Progenitor cell of endocrine pancreas (in vitro differentiated cells): ENCODE data around the gene USP6NL. TPM values are rescaled to one million over a fixed set of nuclear protein-coding genes. Genes with fewer than 3 reads are reported as not detected.

Experiments
- DNase-seq: peaks from one replicate; pipeline ENCODE4 v3.0.0; 2021; ENCODE audit warnings: low spot score; ENCODE audit not compliant: unreplicated experiment
- H3K27ac Mint-ChIP-seq: 2 replicates; pipeline ENCODE4 v1.8.0; 2021; ENCODE audit warnings: mild to moderate bottlenecking, moderate library complexity, mixed read lengths
- H3K27me3 Mint-ChIP-seq: 2 replicates; pipeline ENCODE4 v1.8.0; 2021; ENCODE audit warnings: mixed read lengths
- H3K36me3 Mint-ChIP-seq: 2 replicates; pipeline ENCODE4 v1.8.0; 2022; ENCODE audit warnings: mixed read lengths; ENCODE audit not compliant: insufficient read depth
- H3K4me1 Mint-ChIP-seq: 2 replicates; pipeline ENCODE4 v1.8.0; 2021; ENCODE audit warnings: low read depth, mixed read lengths
- H3K4me3 Mint-ChIP-seq: 2 replicates; pipeline ENCODE4 v1.8.0; 2021; ENCODE audit warnings: low read depth, mild to moderate bottlenecking, moderate library complexity, mixed read lengths
- H3K9me3 Mint-ChIP-seq: 2 replicates; pipeline ENCODE4 v1.8.0; 2021; ENCODE audit warnings: low read depth, mixed read lengths
- total RNA-seq: library from RNA; stranded (reverse); gene quantifications from 2 replicates; pipeline ENCODE4 v1.2.1, GENCODE V29; 2021
- TF ChIP-seq, protein P1 (sequence below): fragments of 200-600 bp; sonication (generic); IDR thresholded peaks from one replicate; pipeline ENCODE4 v1.5.0; 2021; ENCODE audit warnings: antibody characterized with exemption, mild to moderate bottlenecking; ENCODE audit not compliant: unreplicated experiment

Gene USP6NL
- total RNA-seq, 1 donor from 2014 or later: 37.3 TPM

GRCh38 chr10:11475831-11476434 lies 135.5 kb downstream of the USP6NL start:
- H3K27me3 Mint-ChIP-seq: no peaks in the 10 kb centered on the region
- H3K4me1 Mint-ChIP-seq: no peaks in the 10 kb centered on the region
- H3K27ac Mint-ChIP-seq: no peak overlapping the region
- no peak for DNase-seq
- TF ChIP-seq, protein P1, sequence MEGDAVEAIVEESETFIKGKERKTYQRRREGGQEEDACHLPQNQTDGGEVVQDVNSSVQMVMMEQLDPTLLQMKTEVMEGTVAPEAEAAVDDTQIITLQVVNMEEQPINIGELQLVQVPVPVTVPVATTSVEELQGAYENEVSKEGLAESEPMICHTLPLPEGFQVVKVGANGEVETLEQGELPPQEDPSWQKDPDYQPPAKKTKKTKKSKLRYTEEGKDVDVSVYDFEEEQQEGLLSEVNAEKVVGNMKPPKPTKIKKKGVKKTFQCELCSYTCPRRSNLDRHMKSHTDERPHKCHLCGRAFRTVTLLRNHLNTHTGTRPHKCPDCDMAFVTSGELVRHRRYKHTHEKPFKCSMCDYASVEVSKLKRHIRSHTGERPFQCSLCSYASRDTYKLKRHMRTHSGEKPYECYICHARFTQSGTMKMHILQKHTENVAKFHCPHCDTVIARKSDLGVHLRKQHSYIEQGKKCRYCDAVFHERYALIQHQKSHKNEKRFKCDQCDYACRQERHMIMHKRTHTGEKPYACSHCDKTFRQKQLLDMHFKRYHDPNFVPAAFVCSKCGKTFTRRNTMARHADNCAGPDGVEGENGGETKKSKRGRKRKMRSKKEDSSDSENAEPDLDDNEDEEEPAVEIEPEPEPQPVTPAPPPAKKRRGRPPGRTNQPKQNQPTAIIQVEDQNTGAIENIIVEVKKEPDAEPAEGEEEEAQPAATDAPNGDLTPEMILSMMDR: no peak
- H3K9me3 Mint-ChIP-seq: no peaks in the 10 kb centered on the region
- H3K36me3 Mint-ChIP-seq: peaks cover 11% of the 10 kb centered on the region
- H3K4me3 Mint-ChIP-seq: no peak overlapping the region

DNA sequence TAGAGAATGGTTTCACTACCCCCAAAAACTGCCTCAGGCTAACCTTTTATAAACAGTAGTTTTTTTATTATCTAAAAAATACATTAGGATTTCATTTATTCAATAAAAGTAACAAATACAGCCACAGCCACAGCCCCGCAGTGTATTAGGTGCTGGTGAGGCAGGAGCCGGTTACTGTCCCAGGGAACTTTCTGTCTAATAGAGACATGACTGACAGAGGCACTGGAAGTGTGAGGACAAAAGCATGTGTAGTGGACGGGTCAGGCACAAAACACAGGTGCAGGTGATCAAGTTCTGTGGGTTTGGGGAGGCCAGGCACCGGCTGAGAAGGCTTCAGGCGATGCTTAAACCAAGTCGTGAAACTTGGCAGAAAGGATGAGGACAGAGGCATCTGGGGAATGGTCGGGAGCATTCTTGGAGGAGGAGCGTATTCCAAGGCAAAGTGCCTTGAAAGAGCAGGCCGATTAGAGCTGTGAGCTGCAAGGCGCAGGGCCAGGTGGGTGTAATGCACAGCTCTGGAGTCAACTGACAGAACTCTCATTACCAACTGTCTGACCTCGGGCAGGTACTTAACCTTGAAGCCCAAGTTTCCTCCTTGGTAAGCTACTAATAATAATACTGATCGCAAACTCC lies 138.2 kb downstream of the USP6NL start:
- no peaks in the 10 kb centered on the region for H3K9me3 Mint-ChIP-seq
- TF ChIP-seq, protein P1: no peak
- H3K27ac Mint-ChIP-seq: peak overlapping the region; percentile 89
- H3K4me3 Mint-ChIP-seq: no peak overlapping the region
- no peaks in the 10 kb centered on the region for H3K27me3 Mint-ChIP-seq
- H3K36me3 Mint-ChIP-seq: peaks cover 8% of the 10 kb centered on the region
- H3K4me1 Mint-ChIP-seq: peaks cover 2% of the 10 kb centered on the region
- DNase-seq: no peak

DNA sequence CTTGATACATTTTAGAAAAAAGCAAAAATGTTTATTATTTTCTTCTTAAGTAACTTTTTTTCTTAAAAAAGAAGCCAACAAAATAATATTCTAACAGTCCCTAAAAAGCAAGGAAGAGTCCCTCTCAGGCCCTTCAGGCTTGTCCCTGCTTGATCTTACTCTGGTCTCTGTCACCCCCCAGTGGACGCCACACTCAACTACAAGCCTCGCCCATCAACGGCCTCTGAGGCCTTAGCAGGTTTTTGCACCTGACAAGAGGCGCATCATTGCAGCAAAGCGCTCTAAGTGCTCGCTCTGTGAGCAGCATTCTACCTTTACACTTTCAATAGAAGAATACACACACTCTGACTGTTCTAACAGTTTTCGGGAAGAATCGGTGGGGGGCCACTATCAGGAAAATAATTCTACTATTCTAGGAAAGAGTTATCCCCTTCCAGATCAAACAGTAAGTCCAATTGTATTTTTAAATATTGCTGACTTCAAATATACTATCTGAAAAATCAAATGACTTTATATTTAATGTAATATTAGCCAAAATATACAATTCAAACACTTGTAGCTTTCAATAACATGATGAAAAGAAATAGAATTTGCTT lies 139.2 kb downstream of the USP6NL start:
- Mint-ChIP-seq H3K4me3 (no peak overlapping the region), H3K27me3 (no peaks in the 10 kb centered on the region), H3K27ac (no peak overlapping the region), H3K36me3 (peaks cover 10% of the 10 kb centered on the region), H3K4me1 (peaks cover 3% of the 10 kb centered on the region), H3K9me3 (no peaks in the 10 kb centered on the region)
- DNase-seq: peak; percentile 44
- TF ChIP-seq, protein P1: peak; percentile 78

DNA sequence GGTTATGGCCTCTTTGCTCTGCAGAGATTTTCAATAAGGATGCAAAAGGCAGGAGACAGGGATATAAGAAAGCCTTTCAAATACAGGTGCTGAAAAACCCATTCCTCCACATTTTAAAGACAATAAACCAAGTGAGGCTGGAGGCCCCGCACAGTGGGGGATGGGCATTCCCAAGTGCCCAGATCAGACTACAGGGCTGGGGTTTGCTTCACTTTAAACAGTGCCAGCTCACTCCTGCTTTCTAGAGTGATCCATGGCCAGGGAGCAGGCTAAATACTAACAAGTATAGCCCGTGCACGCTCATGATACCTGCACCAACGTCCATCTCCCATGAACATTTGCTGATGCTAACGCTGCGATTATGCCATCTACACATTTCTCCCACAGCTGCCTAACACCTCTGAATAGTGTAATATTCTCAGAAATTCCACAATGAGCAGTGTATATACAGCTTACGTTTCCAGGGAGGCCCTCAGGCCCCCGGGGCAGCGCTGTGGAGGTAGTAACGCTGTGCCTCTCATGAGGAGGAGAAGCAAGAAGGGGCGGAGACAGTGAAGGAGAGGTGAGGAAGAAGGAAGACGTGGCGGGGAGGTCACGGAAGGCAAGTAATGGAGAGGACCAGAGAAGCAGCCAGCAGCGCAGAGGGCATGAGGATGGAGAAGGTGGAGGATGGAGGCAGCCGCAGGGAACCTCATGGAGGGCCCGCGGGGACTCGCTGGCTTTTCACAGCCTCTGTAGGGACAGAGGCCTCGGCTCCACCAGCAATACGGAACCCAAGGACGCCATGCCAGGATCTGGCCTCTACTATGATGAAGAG lies 141.7 kb downstream of the USP6NL start:
- no peak overlapping the region for H3K27ac Mint-ChIP-seq
- H3K36me3 Mint-ChIP-seq: peaks cover 10% of the 10 kb centered on the region
- H3K4me1 Mint-ChIP-seq: peaks cover 3% of the 10 kb centered on the region
- DNase-seq: no peak
- TF ChIP-seq, protein P1: no peak
- H3K4me3 Mint-ChIP-seq: no peak overlapping the region
- no peaks in the 10 kb centered on the region for H3K9me3 Mint-ChIP-seq
- no peaks in the 10 kb centered on the region for H3K27me3 Mint-ChIP-seq

GRCh38 chr10:11468126-11468742 lies 143.2 kb downstream of the USP6NL start:
- no peaks in the 10 kb centered on the region for H3K27me3 Mint-ChIP-seq
- no peak overlapping the region for H3K4me3 Mint-ChIP-seq
- no peak for DNase-seq
- no peak overlapping the region for H3K27ac Mint-ChIP-seq
- peaks cover 3% of the 10 kb centered on the region for H3K4me1 Mint-ChIP-seq
- no peaks in the 10 kb centered on the region for H3K9me3 Mint-ChIP-seq
- TF ChIP-seq, protein P1: no peak
- H3K36me3 Mint-ChIP-seq: peaks cover 17% of the 10 kb centered on the region
